Astrocyte (in vitro differentiated cells and primary cell): ENCODE measurements around the gene LCOR. TPM values are rescaled to one million over a fixed set of nuclear protein-coding genes. Genes with fewer than 3 reads are reported as not detected.
"Not testable (repeated sequence)": the region's sequence is repeated elsewhere in the genome, so short reads cannot be mapped to it uniquely, and the experiment has no call there.

Source experiments
- DNase-seq: peaks from one replicate; pipeline ENCODE4 v3.0.0-alpha.2; 2010; ENCODE audit warnings: low read depth
- FAIRE-seq: peaks from 2 replicates; lab custom pipeline; 2011; peaks lifted over from hg19 to GRCh38; lab: Jason Lieb, UNC
- H2AFZ ChIP-seq: 2 replicates; pipeline ENCODE4 v1.6.0; 2012; ENCODE audit warnings: low read depth, low read length, inconsistent platforms
- H3K27ac ChIP-seq: 2 replicates; pipeline ENCODE4 v1.5.1; 2011; ENCODE audit warnings: low read depth, low read length, inconsistent platforms
- H3K27me3 ChIP-seq: 2 replicates; pipeline ENCODE4 v1.6.0; 2011; ENCODE audit warnings: low read length, inconsistent platforms; ENCODE audit not compliant: insufficient read depth
- H3K36me3 ChIP-seq: 2 replicates; pipeline ENCODE4 v1.5.1; 2011; ENCODE audit warnings: low read length, inconsistent platforms; ENCODE audit not compliant: insufficient read depth
- H3K4me1 ChIP-seq: 2 replicates; pipeline ENCODE4 v1.5.1; 2011; ENCODE audit warnings: low read length, inconsistent platforms; ENCODE audit not compliant: insufficient read depth
- H3K4me2 ChIP-seq: 2 replicates; pipeline ENCODE4 v1.6.0; 2012; ENCODE audit warnings: low read length, inconsistent platforms
- H3K4me3 ChIP-seq: 2 replicates; pipeline ENCODE4 v1.5.1; 2011; ENCODE audit warnings: low read depth, mild to moderate bottlenecking, low read length, inconsistent platforms; ENCODE audit not compliant: insufficient read depth
- H3K79me2 ChIP-seq: 2 replicates; pipeline ENCODE4 v1.6.0; 2012; ENCODE audit warnings: mild to moderate bottlenecking, low read length, inconsistent platforms; ENCODE audit not compliant: insufficient read depth
- H3K9ac ChIP-seq: 2 replicates; pipeline ENCODE4 v1.6.0; 2012; ENCODE audit warnings: mild to moderate bottlenecking, low read length, inconsistent platforms
- H3K9me3 ChIP-seq: 2 replicates; pipeline ENCODE4 v1.5.1; 2012; ENCODE audit warnings: low read depth, mild to moderate bottlenecking, low read length, inconsistent platforms; ENCODE audit not compliant: insufficient read depth
- H4K20me1 ChIP-seq: 2 replicates; pipeline ENCODE4 v1.6.0; 2012; ENCODE audit warnings: low read length, inconsistent platforms; ENCODE audit not compliant: insufficient read depth
- H3K27ac Mint-ChIP-seq: one replicate; pipeline ENCODE4 v1.8.0; 2021; ENCODE audit warnings: mild to moderate bottlenecking, mixed read lengths; ENCODE audit not compliant: unreplicated experiment
- H3K27me3 Mint-ChIP-seq: one replicate; pipeline ENCODE4 v1.8.0; 2021; ENCODE audit warnings: low read depth, mixed read lengths; ENCODE audit not compliant: unreplicated experiment
- H3K36me3 Mint-ChIP-seq: one replicate; pipeline ENCODE4 v1.8.0; 2021; ENCODE audit warnings: low read depth, mixed read lengths; ENCODE audit not compliant: unreplicated experiment
- H3K4me1 Mint-ChIP-seq: one replicate; pipeline ENCODE4 v1.8.0; 2021; ENCODE audit warnings: low read depth, mixed read lengths; ENCODE audit not compliant: unreplicated experiment
- H3K4me3 Mint-ChIP-seq: one replicate; pipeline ENCODE4 v1.8.0; 2021; ENCODE audit warnings: mild to moderate bottlenecking, moderate library complexity, mixed read lengths; ENCODE audit not compliant: unreplicated experiment
- H3K9me3 Mint-ChIP-seq: one replicate; pipeline ENCODE4 v1.8.0; 2021; ENCODE audit warnings: mild to moderate bottlenecking, mixed read lengths; ENCODE audit not compliant: unreplicated experiment
- CTCF ChIP-seq: IDR thresholded peaks from 2 replicates; pipeline ENCODE4 v1.5.1; 2011; ENCODE audit warnings: low read depth, mild to moderate bottlenecking, inconsistent platforms, low read length, moderate library complexity; ENCODE audit not compliant: insufficient read depth
- EZH2 ChIP-seq: IDR thresholded peaks from 2 replicates; pipeline ENCODE4 v1.6.1; 2012; ENCODE audit warnings: mild to moderate bottlenecking, low read length, inconsistent platforms; ENCODE audit not compliant: insufficient read depth
- total RNA-seq: library from RNA; stranded (reverse); gene quantifications from 2 replicates; pipeline ENCODE4 v1.2.1, GENCODE V29; 2021

LCOR gene
- total RNA-seq, 1 donor from 2014 or later: 72.0 TPM

- H3K79me2 ChIP-seq: peaks cover 40% of the 10 kb centered on the region
- H3K27ac ChIP-seq: no peak overlapping the region
- H3K4me2 ChIP-seq: no peak overlapping the region
- Mint-ChIP-seq H3K27ac (no peak overlapping the region), H3K4me3 (no peak overlapping the region), H3K4me1 (no peaks in the 10 kb centered on the region), H3K9me3 (no peaks in the 10 kb centered on the region), H3K36me3 (peaks cover 11% of the 10 kb centered on the region), H3K27me3 (no peaks in the 10 kb centered on the region)
- no peaks in the 10 kb centered on the region for H3K4me1 ChIP-seq
- DNase-seq (no peak), FAIRE-seq (no peak)
- no peak overlapping the region for H3K4me3 ChIP-seq
- no peak overlapping the region for H2AFZ ChIP-seq
- H4K20me1 ChIP-seq: peaks cover 19% of the 10 kb centered on the region
- H3K9ac ChIP-seq: no peak overlapping the region
- H3K27me3 ChIP-seq: no peaks in the 10 kb centered on the region
- TF ChIP-seq EZH2: no peak
- TF ChIP-seq CTCF: no peak
- no peaks in the 10 kb centered on the region for H3K9me3 ChIP-seq
- H3K36me3 ChIP-seq: peaks cover 6% of the 10 kb centered on the region
Observed at GRCh38 chr10:96935810-96936209, 103.7 kb downstream of the LCOR start.

- H3K4me2 ChIP-seq, H3K9me3 Mint-ChIP-seq, H3K9ac ChIP-seq, H3K27ac ChIP-seq, H3K9me3 ChIP-seq, H4K20me1 ChIP-seq, H3K27me3 ChIP-seq, H3K4me1 ChIP-seq, H3K4me3 ChIP-seq, H3K4me3 Mint-ChIP-seq, H3K4me1 Mint-ChIP-seq, H3K27me3 Mint-ChIP-seq, H2AFZ ChIP-seq, H3K36me3 Mint-ChIP-seq, H3K27ac Mint-ChIP-seq, DNase-seq, FAIRE-seq, H3K36me3 ChIP-seq: not testable (repeated sequence)
- peaks cover 12% of the 10 kb centered on the region for H3K79me2 ChIP-seq
Observed at GRCh38 chr10:96943161-96943560, 111.1 kb downstream of the LCOR start.

- H3K4me3 Mint-ChIP-seq: no peak overlapping the region
- no peak for FAIRE-seq
Observed at GRCh38 chr10:96947036-96947435, 114.9 kb downstream of the LCOR start.

More at GRCh38 chr10:96947036-96947435, 114.9 kb downstream of the LCOR start:
- Histone ChIP-seq H3K27ac (no peak overlapping the region), H3K27me3 (no peaks in the 10 kb centered on the region), H3K36me3 (peaks cover 4% of the 10 kb centered on the region), H2AFZ (no peak overlapping the region), H4K20me1 (peaks cover 11% of the 10 kb centered on the region), H3K4me3 (no peak overlapping the region), H3K4me2 (no peak overlapping the region), H3K9ac (no peak overlapping the region), H3K4me1 (no peaks in the 10 kb centered on the region), H3K9me3 (no peaks in the 10 kb centered on the region), H3K79me2 (peaks cover 7% of the 10 kb centered on the region)
- Mint-ChIP-seq H3K36me3 (peaks cover 3% of the 10 kb centered on the region), H3K4me1 (no peaks in the 10 kb centered on the region), H3K27me3 (no peaks in the 10 kb centered on the region), H3K9me3 (peaks cover 1% of the 10 kb centered on the region), H3K27ac (no peak overlapping the region)
- no peak for DNase-seq
- TF ChIP-seq CTCF (no peak), EZH2 (no peak)
